Myocyte (in vitro differentiated cells): Measurements from ENCODE around the gene WHRN. TPM values are rescaled to one million over a fixed set of nuclear protein-coding genes. Genes with fewer than 3 reads are reported as not detected.

Experiments
- DNase-seq: peaks from one replicate; pipeline ENCODE4 v3.0.0-alpha.2; 2012; ENCODE audit warnings: low read depth
- polyA plus RNA-seq: library from polyadenylated mRNA; unstranded; fragments of >200 nt; gene quantifications from one replicate; pipeline ENCODE4 v1.2.1, GENCODE V29; 2012; ENCODE audit warnings: missing spikeins
- total RNA-seq: library from RNA; depleted of rRNA; stranded (reverse); fragments of >200 nt; gene quantifications from 2 replicates; pipeline ENCODE4 v1.2.3, GENCODE V29; 2014

The WHRN gene
- total RNA-seq: 1.7 and 1.9 TPM in 2 replicates
- 4.7 TPM for polyA plus RNA-seq

DNA sequence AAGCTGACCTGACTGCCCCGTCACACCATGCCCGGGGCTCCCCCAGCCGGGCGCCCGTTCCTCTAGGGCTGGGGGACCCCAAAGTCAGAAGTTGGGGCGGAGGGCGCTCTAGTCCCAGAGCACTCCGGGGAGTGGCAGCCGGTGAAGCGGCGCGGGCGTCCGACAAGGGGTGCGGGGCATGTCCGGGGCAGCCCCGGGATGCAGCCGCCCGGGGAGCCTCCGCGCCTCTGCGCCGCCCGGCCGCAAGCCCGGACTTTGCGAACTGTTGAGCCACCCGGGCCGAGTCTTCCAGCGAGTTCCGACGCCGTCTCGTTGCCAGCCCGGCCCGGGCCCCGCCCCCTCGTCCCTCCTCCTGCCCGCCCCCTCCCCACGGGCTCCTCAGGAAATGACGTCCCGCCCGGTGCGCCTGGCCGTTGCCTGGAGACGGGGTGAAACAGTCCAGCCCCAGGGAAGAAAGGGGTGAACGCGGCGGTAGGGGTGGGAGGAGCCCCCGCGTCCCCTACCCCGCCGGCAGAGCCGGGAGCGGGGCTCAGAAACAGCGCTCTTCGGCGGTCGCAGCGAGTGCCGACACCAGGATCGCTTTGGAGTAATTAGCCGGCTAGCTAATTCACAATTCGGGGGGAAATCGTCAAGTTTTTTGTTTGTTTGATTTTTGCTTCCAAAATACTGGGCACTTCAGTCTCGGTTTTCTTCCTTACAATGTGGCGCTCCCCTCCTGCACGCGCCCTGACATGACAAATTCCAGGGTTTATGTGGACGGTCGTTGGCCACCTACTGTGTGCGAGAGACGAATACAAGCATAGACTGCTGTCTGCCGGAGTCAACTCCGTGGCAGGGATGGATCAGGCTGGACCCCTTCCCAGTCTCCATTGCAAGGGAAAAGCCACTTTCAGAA lies at the start of gene WHRN:
Gene WHRN (minus strand): TSS at position 287 of the 895 bp plus-strand sequence. CDS start 672 bp downstream, outside the sequence.
- peak; percentile 90 for DNase-seq

DNA sequence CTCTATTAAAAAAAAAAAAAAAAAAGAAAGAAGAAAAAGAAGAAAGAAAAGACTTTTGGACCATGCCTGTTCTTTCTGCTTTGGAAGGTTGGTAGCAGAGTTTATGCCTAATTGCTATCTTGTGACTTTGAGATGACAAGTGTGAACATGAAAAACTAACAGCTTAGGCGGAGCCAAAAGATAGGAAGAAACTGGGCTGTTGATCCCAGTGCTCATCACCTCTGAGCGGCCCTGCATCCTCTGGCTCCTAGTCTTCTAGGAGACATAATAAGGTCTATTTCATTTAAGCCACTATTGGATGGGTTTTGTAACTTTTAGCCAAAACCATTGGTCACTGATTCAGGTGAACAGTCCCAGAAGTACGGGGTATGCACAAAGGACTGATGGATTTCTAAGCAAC lies 47.9 kb upstream of the WHRN start:
- DNase-seq: no peak

GRCh38 chr9:114552706-114553105 lies 47.4 kb upstream of the WHRN start:
- no peak for DNase-seq

DNA sequence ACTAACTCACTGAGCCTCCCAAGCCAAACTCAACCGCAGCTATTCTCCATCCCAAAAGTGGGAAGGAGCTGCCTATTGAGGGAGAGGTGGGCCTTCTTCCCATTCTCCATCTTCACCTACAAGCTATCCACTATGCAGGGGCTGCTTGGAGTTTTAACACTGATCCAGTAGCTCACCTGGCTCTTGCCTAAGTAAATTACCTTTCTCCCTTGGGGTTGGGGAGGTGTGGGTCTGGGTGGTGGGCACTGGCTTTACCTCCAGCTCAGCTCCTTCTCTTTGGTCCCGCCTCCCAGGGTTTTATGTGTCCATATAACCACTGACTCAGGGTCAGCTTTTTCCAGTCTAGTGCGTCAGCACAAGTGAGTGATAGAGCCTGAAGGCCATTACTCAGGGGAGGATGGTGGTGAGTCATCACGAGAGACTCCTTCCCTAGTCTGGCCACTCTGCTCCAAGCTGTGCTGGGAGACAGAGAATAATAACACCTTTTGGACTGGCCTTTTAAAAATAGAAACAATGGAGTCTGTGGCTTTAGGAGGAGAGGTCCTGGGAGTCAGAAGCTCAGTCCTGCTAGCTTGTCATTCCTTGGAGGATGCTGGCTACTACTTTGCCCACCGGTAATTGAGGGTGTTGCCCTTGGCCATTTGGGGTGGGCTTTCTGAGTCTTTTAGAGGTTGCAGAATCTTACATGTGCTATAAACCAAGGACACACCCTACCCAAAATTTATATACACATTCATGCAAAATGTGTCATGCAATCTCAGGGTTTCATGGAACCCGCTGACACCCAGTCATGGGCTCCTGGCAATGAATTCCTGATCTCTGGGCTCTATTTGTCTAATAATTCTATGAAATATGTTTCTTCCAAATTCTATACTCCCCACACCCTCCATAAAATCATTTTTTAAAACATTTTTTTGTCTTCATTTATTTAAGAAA lies 46.7 kb upstream of the WHRN start:
- peak; percentile 96 for DNase-seq

- no peak for DNase-seq
These were observed 44.5 kb upstream of the WHRN start for GRCh38 chr9:114549697-114550330.

GRCh38 chr9:114546851-114547250 lies 41.6 kb upstream of the WHRN start:
- DNase-seq: no peak

GRCh38 chr9:114545055-114545454 lies 39.8 kb upstream of the WHRN start:
- DNase-seq: no peak

- DNase-seq: no peak
These were observed 34.6 kb upstream of the WHRN start for GRCh38 chr9:114539701-114540380.

DNA sequence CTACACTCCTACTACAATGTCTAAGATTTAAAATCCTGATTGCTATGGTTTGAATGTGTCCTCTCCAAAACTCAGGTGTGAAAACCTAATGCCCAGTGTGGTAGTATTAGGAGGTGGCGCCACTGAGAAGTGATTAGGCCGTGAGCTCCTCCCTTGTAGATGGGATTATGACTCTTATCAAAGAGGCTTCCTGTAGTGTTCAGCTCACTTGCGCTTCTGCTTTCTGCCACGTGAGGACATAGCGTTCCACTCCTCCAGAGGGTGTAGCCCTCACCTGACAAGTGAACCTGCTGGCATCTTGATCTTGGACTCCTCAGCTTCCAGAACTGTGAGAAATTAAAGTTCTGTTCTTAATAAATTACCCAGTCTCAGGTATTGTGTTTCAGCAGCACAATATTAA lies 33.0 kb upstream of the WHRN start:
- no peak for DNase-seq

DNA sequence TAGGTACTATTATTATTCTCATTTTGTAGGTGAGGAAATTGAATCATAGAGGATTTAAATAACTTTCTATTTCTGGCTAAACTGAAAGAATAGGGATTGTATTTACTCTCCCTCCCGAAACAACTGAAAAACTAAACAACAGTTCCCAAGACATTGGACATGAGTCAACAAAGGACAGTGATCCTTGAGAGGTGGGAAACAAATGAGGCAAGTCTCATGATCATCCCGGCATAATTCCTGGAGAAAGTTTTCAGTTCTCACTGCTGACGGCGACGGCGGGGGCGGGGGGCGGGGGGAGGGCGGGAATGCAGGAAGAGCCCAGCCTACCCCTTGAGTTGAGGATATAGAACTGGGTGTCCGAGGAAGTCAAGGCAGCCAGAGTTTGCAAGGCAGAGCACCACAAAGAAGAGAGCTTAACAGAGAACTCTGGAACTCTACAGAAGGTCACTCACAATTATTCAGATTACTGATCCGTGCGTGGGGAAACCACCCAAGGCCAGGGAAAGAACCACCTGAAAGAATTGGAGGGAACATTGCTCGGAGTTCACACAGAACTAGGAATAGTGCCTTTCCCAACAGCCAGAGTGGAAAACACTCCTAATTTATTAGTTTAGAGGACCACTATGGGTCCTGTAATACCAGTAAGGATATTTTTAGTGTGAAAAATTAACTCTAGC lies 27.4 kb upstream of the WHRN start:
- DNase-seq: no peak

- no peak for DNase-seq
These were observed 24.0 kb upstream of the WHRN start for GRCh38 chr9:114529285-114529684.

GRCh38 chr9:114526807-114527206 lies 21.5 kb upstream of the WHRN start:
- no peak for DNase-seq

DNA sequence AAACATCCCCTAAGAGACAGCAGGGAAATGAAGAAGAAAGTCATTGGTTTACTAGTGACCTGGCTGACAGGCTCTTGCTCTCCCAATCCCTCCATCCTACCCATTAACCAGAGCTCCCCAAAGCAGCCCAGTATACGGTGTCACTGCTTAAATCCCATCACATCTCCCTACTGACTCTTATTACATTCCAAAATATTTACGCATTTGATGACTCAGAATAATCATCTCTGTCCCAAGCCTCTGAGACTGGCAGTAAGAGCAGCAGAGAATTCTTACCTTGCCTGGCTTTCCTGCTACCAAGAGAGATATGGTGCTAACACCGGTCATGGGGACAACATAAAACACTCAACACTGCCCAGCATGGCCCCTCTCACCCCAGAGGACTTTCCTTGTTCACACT lies 20.2 kb upstream of the WHRN start:
- peak; percentile 29 for DNase-seq

DNA sequence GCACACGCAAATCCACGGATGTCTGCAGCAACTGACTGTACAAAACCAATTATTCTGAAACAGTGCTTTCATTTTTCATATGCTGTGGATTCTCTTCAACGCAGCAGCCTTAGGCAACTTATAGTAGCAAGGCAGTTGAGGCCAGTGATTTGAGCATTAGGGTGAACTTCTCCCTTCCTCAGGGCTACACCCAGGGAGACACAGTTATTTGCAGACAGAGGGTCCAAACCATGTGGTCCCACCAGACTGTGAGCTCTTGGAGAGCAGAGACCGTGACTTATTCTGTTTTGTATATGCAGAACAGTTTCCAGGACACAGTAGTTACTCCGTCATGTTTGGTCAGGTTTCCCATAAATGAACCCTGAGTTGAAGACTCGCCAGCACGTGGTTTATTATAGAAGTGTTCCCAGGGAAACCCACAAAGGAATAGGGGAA lies 19.0 kb upstream of the WHRN start:
- peak; percentile 19 for DNase-seq

- no peak for DNase-seq
These were observed 17.6 kb upstream of the WHRN start for GRCh38 chr9:114522847-114523246.

DNA sequence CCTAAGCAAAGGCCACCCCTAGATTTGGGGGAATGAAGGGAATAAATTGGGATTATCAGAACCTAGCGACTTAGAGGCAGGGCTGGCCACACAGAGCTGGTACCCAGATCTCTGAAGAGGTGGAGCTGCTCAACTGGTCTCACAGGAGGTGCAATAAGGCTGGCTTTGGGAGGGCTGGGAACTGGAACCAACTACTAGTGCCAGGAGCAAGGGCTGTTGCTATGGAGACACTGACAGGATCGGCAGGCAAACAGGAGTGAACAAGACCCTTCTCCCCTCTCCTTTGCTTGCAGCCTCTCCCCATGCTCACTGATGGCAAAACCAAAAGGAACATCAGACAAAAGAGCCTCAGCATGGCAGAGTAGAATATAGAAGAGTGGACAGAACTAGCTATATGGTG lies 17.0 kb upstream of the WHRN start:
- no peak for DNase-seq

DNA sequence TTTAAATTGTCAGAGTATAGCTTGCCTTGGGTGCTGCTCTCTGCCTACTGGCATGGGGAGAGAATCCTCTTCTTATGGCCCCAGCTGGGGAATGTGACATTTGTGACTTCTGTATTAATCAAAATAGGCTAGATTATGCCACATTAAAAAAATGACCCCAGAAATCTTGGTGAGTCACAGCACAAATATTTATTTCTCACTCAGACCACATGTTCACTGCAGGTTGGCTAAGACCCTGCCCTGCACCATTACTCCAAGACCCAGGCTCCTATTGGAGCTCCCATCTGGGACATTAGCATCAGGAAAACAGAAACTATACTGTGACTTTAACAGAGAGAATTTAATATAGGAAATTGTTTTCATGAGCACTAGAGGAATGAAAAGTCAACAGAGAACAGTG lies 16.6 kb upstream of the WHRN start:
- DNase-seq: no peak

GRCh38 chr9:114518599-114519022 lies 13.3 kb upstream of the WHRN start:
- DNase-seq: no peak

DNA sequence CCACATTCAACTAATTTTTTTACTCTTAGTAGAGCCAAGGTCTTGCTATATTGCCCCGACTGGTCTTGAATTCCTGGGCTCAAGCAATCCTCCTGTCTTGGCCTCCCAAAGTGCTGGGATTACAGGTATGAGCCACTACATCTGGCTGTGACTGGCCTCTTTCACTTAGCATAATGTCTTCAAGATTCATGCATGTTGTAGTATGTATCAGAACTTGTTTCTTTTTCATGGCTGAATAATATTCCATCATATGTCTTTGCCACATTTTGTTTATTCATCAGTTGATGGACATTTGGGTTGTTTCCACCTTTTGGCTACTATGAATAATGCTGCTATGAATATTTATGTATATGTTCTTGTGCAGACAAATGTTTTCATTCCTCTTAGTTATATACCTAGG lies 12.8 kb upstream of the WHRN start:
- no peak for DNase-seq

GRCh38 chr9:114516913-114517312 lies 11.6 kb upstream of the WHRN start:
- peak; percentile 20 for DNase-seq
